MV-4-11 (cell line): ENCODE results near the gene NFRKB.

Experiments used
- DNase-seq: peaks from one replicate; lab custom pipeline; 2025; lab: John Stamatoyannopoulos, UW

Gene NFRKB

DNA sequence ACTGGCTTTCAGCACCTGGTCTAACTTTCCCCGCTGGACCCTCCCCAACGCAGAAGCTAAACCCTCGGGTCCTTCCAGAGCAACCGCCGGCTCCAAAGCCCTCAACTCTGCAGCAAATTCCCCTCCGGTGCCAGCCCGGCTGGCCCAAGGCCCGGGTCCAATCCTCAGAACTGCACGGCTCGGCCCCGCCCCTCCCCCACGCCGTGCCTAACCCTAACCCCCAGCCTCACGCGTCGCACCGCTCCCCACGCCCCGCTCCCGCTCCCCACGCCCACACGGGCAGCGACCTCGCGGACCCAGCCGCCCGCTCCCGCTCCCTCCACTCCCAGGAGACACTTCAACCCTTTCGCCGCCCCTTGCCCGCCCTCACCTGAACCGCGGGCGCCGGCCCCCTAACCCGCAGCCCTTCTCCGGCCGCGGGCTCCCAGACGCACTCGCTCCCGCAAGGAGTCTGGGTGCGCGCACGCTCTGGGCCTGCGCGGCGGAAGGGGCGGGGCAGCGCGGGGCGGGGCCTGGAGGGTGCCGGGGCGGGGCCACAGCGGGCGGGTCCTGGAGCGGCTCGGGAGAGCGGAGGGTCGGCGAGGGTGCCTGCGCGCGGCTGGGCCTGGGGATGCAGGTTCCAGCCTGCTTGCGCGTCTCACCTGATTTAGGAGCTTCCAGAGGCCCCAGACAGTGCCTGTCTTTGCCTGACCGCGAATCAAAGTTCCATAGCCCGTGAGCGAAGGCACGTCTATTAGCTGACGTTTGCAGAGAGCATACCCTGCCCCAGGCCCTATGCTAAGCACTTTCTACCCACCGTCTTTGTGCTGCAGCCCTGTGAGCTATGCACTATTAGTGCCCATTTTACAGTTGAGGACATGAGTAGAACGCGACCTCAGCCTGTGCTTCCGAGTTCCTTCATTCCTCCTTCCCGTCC is at the start of gene NFRKB:
Gene NFRKB (minus strand): TSS at position 453 of the 916 bp plus-strand sequence. CDS start 2,729 bp downstream, outside the sequence.
- peak; percentile 50 for DNase-seq

DNA sequence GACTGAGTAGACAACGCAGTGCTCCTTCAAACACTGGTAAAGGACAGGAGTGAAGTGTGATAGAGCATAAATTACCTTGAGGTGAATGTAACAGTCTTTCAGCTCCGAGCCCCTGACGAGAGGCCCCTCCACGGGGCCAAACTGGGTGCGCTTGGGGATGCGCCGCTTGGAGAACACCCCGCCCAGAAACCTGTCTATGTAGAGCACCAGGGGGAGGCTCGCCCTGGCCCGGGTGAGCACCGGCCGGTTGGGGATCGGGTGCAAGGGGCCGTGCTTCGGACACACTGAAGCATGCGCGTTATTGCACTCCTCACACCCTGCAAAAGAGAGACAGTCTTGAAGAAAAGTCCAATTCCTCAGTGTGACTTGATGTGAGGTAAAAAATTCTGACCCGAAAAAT is 49.3 kb upstream of the NFRKB start:
- DNase-seq, result no peak

GRCh38 chr11:129943036-129943435 is 47.7 kb upstream of the NFRKB start:
- no peak for DNase-seq

DNA sequence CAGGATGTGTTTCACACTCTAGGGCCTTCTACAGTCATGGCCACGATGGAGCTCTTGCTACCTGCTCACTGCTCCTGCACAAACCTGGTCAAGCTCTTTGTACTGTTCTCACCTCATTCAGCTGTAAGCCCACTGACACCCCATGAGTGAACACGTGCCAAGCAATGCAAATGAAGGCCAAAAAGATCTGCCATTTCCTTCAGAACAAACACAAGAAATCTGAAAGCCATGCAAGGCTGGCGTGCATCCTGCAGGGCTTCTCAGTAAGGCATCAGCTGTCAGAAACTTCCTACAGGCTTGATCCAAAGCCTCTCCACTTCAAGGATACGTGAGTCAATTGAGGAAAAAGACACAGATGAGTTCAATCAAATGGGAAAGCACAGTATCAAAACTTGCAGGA is 44.1 kb upstream of the NFRKB start:
- DNase-seq, result no peak

DNA sequence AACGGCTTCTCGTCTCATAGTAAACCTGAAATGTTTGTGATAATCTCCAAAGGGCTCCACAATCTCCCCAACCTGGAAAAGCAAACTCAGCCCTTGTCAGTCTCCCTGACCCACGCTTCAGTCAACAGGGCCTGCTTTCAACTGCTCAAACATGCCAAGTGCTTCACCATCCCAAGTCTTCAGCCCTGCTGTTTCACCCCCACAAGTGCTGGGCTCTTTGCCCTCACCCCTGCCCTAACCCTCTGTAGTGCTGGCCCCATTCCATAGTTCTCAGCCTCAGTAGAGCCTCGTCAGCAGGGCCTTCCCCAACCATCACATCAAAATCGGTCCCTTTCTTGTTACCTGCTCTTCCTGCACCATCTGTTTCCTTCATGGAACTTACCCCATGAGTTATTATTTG is 43.4 kb upstream of the NFRKB start:
- no peak for DNase-seq

DNA sequence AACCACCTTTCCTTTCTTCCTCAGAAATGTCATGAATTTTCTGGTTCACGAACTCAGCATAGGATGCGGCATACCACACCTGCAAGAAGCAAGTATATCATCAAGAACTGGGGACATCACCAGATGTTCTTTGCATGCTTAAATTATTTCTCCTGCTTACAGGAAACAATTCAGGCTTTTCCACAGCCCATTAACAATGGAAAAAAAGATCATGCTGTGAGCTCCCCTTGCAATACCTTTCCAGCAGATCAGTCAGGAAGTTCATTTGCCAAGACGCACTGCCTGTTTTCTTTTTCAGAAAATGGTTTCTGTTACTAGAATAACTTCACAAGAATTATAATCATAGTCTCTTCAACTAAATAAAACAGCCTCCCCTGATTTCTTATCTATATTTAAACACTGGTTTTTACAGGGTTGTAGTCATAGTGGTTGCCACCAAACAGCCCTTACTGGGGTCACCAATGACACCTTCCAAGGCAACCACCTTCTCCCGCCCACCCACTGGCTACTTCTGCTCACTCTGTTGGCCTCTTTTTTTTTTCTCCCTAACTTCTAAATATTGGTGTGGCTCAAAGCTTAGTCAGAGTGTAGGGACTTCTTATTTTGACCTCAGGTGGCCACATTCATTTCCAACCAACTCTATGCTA is 42.3 kb upstream of the NFRKB start:
- DNase-seq, result no peak

- DNase-seq, result no peak
Observed at GRCh38 chr11:129935723-129936122, 40.3 kb upstream of the NFRKB start.

DNA sequence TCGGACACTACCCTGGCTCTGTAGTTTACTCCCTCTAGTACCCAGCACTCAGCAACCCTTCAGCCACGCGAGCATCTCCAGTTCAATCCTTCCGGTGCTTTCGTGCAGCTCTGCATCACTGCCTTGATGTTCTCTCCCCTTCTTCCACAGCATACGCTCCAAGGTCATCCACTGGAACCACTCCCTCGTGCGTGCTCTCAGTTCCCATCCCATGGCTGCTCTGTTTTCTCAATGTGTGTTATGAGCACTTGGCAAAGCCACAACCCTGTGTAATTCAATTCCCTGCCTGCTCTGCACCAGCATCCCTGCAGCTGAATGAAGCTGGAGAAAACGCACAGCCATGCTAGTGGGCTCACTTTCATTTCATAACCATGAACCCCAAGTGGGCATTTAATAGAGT is 38.5 kb upstream of the NFRKB start:
- DNase-seq, result no peak

DNA sequence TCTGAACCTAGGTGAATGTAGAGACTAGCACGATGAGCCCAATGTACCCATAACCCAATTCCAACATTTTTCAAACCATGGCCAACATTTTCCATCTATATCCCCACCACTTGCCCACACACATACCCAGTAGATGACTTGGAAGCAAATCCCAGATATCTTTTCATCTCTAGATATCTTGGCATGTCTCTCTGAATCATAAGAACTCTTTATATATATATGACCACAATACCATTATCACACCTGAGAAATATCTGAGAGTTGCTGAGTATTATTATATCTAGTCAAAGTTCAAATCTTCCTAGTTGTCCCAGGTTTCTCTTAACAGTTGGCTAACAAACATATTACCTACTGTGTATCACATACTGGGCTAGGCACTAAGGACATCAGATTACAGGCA is 37.9 kb upstream of the NFRKB start:
- DNase-seq, result no peak

GRCh38 chr11:129932381-129933067 is 37.1 kb upstream of the NFRKB start:
- DNase-seq, result no peak

DNA sequence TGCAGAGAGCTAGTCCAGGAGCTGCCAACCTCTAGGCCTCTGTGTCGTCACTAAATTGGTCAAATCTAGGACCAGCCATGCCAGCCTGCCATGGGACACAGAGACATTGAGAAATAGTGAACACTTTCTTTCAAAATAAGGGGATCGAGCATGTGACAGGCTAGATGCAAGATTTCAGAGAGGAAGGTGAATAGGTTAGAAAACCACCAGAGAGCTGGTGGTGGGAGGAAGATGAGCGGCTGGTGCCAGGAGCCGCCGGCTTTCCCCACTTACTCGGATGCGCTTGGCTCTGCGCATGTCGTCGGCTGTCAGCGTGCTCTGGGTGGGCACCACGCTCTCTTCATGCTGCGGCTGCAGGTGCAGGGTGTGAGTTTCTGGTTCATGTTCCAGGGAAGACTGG is 35.4 kb upstream of the NFRKB start:
- DNase-seq, result peak; percentile 39

GRCh38 chr11:129930296-129930695 is 34.9 kb upstream of the NFRKB start:
- DNase-seq, result no peak

- DNase-seq, result peak; percentile 23
Observed at GRCh38 chr11:129929721-129930120, 34.3 kb upstream of the NFRKB start.

GRCh38 chr11:129928923-129929692 is 33.7 kb upstream of the NFRKB start:
- DNase-seq, result no peak

- DNase-seq, result no peak
Observed at GRCh38 chr11:129922674-129923073, 27.3 kb upstream of the NFRKB start.

GRCh38 chr11:129918361-129918760 is 23.0 kb upstream of the NFRKB start:
- no peak for DNase-seq

DNA sequence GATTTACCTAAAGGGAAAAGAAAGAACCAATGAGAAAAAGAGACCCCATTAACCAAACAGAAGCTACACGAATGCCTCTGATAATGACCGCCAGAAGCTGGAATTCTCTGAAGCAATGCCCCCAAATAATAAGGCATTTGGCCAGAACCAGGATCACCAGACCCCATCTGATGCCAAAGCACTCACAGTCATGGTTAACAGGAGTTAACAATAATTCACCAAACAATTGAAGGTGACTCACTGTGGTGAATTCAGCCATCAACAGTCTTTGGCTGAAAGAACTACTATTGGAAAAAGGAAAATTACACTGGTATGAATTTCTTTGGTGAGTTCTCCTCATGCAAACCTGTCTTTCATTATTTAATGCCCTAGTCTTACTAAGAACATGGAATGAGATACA is 21.9 kb upstream of the NFRKB start:
- DNase-seq, result no peak

GRCh38 chr11:129911298-129911697 is 15.9 kb upstream of the NFRKB start:
- DNase-seq, result no peak

DNA sequence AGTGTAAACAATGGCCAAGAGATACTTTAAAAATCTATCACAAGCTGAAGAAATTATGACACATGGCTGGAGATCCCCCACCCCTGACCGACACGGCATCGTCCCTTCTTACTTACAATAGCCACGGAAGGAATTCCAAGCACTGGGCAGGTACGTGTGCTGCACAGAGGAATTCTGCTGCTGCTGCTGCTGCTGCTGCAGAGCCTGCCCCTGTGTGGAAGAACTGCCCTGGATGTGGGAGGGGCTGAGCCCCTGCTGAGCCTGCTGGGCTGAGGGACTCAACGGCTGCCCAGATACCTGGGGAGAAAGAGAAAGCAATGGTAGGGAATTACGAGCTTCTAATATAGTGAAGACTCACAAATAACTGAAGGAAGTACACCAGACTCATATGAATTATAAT is 15.0 kb upstream of the NFRKB start:
- no peak for DNase-seq

- no peak for DNase-seq
Observed at GRCh38 chr11:129905402-129905801, 10.0 kb upstream of the NFRKB start.

DNA sequence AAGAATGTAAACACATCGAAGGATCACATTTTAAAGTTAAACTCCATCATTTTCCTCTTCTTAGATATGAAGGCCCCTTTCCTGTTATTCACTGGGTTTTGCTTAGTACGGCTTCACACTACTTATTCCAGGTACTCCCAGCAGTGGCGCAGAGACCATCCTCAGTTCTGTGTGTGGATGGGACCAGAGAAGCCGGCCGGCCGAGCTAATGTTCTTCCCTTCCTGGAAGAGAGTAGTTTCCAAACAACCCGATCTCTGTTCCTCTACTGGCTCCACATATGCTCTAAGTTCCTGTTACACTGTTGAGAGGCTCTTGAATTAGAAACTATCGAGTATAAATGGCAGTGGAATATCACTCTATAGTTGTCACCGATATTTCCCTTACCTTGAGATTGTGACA is 684 bp upstream of the NFRKB start:
- DNase-seq, result peak; percentile 38
